RWPE2 (cell line): ENCODE results near the gene CPA5.

ENCODE experiments used
- ATAC-seq: fragments of 200-7000 bp; cut with Tn5 transposase; 3 replicates; pipeline ENCODE4 v1.9.1; 2021; ENCODE audit warnings: low read depth
- DNase-seq: peaks from one replicate; pipeline ENCODE4 v3.0.0-alpha.2; 2020; ENCODE audit warnings: low spot score
- H3K27ac ChIP-seq: fragments of 450-650 bp; 2 replicates; pipeline ENCODE4 v1.5.1; 2017; ENCODE audit warnings: mild to moderate bottlenecking; ENCODE audit not compliant: poor library complexity, severe bottlenecking
- H3K27me3 ChIP-seq: fragments of 250-450 bp; sonication (Bioruptor Pico); 2 replicates; pipeline ENCODE4 v1.5.1; 2021; ENCODE audit warnings: mild to moderate bottlenecking, moderate library complexity; ENCODE audit not compliant: insufficient read depth, poor library complexity, severe bottlenecking
- H3K36me3 ChIP-seq: fragments of 250-450 bp; sonication (Bioruptor Pico); 2 replicates; pipeline ENCODE4 v1.5.1; 2020; ENCODE audit warnings: low read depth, mild to moderate bottlenecking, moderate library complexity
- H3K4me1 ChIP-seq: fragments of 250-450 bp; sonication (Bioruptor Pico); 2 replicates; pipeline ENCODE4 v1.5.1; 2021; ENCODE audit warnings: mild to moderate bottlenecking, moderate library complexity; ENCODE audit not compliant: insufficient read depth, poor library complexity, severe bottlenecking
- H3K4me3 ChIP-seq: fragments of 250-450 bp; sonication (Bioruptor Pico); 2 replicates; pipeline ENCODE4 v1.5.1; 2021; ENCODE audit warnings: mild to moderate bottlenecking, moderate library complexity; ENCODE audit not compliant: severe bottlenecking
- H3K9me3 ChIP-seq: fragments of 250-450 bp; sonication (Bioruptor Pico); 2 replicates; pipeline ENCODE4 v1.5.1; 2021; ENCODE audit warnings: mild to moderate bottlenecking, moderate library complexity; ENCODE audit not compliant: severe bottlenecking
- TF ChIP-seq, protein P1 (sequence below): fragments of 450-650 bp; IDR thresholded peaks from one replicate; pipeline ENCODE4 v1.5.1; 2017; ENCODE audit warnings: mild to moderate bottlenecking, moderate library complexity; ENCODE audit not compliant: poor library complexity, severe bottlenecking

The CPA5 gene

DNA sequence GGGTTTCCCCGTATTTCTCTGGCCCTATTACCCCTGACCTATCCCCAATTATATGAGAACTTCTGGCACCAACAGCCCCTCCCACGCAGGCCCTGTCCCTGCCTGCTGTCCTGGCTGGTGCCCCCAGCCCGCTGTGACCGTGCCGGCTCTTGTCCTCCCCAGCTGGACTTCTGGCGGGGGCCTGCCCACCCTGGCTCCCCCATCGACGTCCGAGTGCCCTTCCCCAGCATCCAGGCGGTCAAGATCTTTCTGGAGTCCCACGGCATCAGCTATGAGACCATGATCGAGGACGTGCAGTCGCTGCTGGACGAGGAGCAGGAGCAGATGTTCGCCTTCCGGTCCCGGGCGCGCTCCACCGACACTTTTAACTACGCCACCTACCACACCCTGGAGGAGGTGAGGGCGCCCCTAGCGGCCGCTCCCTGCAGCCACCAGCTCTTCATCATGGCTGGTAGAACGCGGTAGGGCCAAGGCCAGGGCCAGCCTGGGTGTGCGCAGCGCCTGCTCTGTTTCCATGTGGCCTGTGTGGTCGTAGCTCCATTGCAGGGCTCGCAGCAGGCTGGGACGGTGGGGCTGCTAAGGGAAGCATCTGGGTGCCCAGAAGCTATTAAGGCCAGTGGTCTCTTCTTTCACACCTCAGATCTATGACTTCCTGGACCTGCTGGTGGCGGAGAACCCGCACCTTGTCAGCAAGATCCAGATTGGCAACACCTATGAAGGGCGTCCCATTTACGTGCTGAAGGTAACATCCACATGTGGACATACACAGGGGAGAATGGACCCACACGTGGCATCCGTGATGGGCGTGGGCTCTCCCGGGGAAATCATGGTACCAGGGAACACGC, 37.1 kb downstream of the CPA5 start:
- H3K4me3 ChIP-seq, result no peak overlapping the region
- DNase-seq, result no peak
- no peaks in the 10 kb centered on the region for H3K4me1 ChIP-seq
- H3K36me3 ChIP-seq, result no peaks in the 10 kb centered on the region
- ATAC-seq, result no peak
- TF ChIP-seq, protein P1, sequence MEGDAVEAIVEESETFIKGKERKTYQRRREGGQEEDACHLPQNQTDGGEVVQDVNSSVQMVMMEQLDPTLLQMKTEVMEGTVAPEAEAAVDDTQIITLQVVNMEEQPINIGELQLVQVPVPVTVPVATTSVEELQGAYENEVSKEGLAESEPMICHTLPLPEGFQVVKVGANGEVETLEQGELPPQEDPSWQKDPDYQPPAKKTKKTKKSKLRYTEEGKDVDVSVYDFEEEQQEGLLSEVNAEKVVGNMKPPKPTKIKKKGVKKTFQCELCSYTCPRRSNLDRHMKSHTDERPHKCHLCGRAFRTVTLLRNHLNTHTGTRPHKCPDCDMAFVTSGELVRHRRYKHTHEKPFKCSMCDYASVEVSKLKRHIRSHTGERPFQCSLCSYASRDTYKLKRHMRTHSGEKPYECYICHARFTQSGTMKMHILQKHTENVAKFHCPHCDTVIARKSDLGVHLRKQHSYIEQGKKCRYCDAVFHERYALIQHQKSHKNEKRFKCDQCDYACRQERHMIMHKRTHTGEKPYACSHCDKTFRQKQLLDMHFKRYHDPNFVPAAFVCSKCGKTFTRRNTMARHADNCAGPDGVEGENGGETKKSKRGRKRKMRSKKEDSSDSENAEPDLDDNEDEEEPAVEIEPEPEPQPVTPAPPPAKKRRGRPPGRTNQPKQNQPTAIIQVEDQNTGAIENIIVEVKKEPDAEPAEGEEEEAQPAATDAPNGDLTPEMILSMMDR, result no peak
- no peaks in the 10 kb centered on the region for H3K27me3 ChIP-seq
- no peaks in the 10 kb centered on the region for H3K9me3 ChIP-seq
- H3K27ac ChIP-seq, result no peak overlapping the region

DNA sequence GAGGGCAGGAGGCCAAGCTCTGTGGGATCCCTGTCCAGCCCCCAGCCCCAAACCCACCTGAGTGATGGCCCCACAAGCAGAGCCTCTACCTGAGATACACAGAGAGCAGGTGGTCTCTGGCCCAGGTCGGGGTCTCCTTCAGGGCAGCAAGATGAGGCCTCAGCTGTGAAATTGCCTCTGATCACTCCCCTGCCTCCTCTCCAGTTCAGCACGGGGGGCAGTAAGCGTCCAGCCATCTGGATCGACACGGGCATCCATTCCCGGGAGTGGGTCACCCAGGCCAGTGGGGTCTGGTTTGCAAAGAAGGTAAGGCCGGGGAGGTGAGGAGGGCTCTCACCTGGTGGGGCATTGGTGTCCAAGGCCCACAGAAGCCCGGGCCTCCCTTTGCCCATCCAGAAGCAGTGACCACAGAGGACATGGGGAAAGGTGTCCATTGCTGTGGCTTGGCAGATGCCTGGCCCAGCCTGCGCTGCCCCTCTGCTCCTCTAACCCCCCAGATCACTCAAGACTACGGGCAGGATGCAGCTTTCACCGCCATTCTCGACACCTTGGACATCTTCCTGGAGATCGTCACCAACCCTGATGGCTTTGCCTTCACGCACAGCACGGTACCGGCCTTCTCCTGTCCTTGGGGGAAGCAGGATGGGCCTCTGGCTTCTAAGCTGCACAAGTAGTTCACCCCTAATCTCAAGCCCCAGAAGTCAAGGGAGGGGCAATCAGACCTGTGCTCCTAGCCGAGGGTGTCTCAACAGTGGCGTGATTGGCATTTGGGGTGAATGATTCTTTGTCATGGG, 38.8 kb downstream of the CPA5 start:
- TF ChIP-seq, protein P1, result no peak
- no peaks in the 10 kb centered on the region for H3K27me3 ChIP-seq
- H3K4me3 ChIP-seq, result no peak overlapping the region
- H3K4me1 ChIP-seq, result no peaks in the 10 kb centered on the region
- H3K9me3 ChIP-seq, result no peaks in the 10 kb centered on the region
- ATAC-seq (no peak), DNase-seq (no peak)
- no peaks in the 10 kb centered on the region for H3K36me3 ChIP-seq
- H3K27ac ChIP-seq, result no peak overlapping the region

GRCh38 chr7:130384371-130384801, 39.8 kb downstream of the CPA5 start:
- Histone ChIP-seq H3K36me3 (no peaks in the 10 kb centered on the region), H3K4me3 (no peak overlapping the region), H3K27me3 (no peaks in the 10 kb centered on the region), H3K27ac (no peak overlapping the region), H3K4me1 (no peaks in the 10 kb centered on the region), H3K9me3 (no peaks in the 10 kb centered on the region)
- DNase-seq (no peak), ATAC-seq (no peak)
- TF ChIP-seq, protein P1, result no peak

GRCh38 chr7:130384841-130385599, 40.4 kb downstream of the CPA5 start:
- H3K36me3 ChIP-seq, result no peaks in the 10 kb centered on the region
- H3K27ac ChIP-seq, result no peak overlapping the region
- ATAC-seq (no peak), DNase-seq (no peak)
- no peaks in the 10 kb centered on the region for H3K4me1 ChIP-seq
- H3K9me3 ChIP-seq, result no peaks in the 10 kb centered on the region
- H3K4me3 ChIP-seq, result no peak overlapping the region
- TF ChIP-seq, protein P1, result no peak
- no peaks in the 10 kb centered on the region for H3K27me3 ChIP-seq
